ENCODE results near the gene HECTD4. TPM values are rescaled to one million over a fixed set of nuclear protein-coding genes. Genes with fewer than 3 reads are reported as not detected.

Gene HECTD4
- polyA plus RNA-seq, 1 experiment, result 7.3 TPM

GRCh38 chr12:112153893-112154219, 228.4 kb downstream of the HECTD4 start:
- Histone ChIP-seq H3K27me3 (ENCODE audit: control insufficient read depth, insufficient read depth, low read length) (no peaks in the 10 kb centered on the region), H3K36me3 (ENCODE audit: control insufficient read depth, insufficient read depth, low read length) (peaks cover 24% of the 10 kb centered on the region), H3K4me3 (ENCODE audit: low read depth, low read length) (no peak overlapping the region)
- POLR2A ChIA-PET, result no interaction called here
- CTCF ChIA-PET, result interaction anchor here (0.6 kb wide), 1 partner anchor 49 kb away, joined by 3 read pairs; no protein-coding TSS in a partner anchor
- DNase-seq (ENCODE audit: low read depth), result no peak
- no peak for TF ChIP-seq CTCF (IDR thresholded peaks at IDR 0.05; ENCODE audit: insufficient read depth, low read depth, low read length)

- peaks cover 28% of the 10 kb centered on the region for H3K36me3 ChIP-seq (ENCODE audit: control insufficient read depth, insufficient read depth, low read length)
- H3K4me3 ChIP-seq (ENCODE audit: low read depth, low read length), result no peak overlapping the region
- no peak for DNase-seq (ENCODE audit: low read depth)
- ChIA-PET CTCF (no interaction called here), POLR2A (no interaction called here)
- H3K27me3 ChIP-seq (ENCODE audit: control insufficient read depth, insufficient read depth, low read length), result no peaks in the 10 kb centered on the region
- no peak for TF ChIP-seq CTCF (IDR thresholded peaks at IDR 0.05; ENCODE audit: insufficient read depth, low read depth, low read length)
Observed at GRCh38 chr12:112153181-112153892, 228.9 kb downstream of the HECTD4 start.

GRCh38 chr12:112151766-112152541, 230.3 kb downstream of the HECTD4 start:
- no peak for DNase-seq (ENCODE audit: low read depth)
- no peak overlapping the region for H3K4me3 ChIP-seq (ENCODE audit: low read depth, low read length)
- H3K36me3 ChIP-seq (ENCODE audit: control insufficient read depth, insufficient read depth, low read length), result peaks cover 32% of the 10 kb centered on the region
- POLR2A ChIA-PET, result no interaction called here
- no peak for TF ChIP-seq CTCF (IDR thresholded peaks at IDR 0.05; ENCODE audit: insufficient read depth, low read depth, low read length)
- no peaks in the 10 kb centered on the region for H3K27me3 ChIP-seq (ENCODE audit: control insufficient read depth, insufficient read depth, low read length)
- CTCF ChIA-PET, result interaction anchor here (1.2 kb wide), 1 partner anchor 22 kb away, joined by 3 read pairs; no protein-coding TSS in a partner anchor

GRCh38 chr12:112149596-112149995, 232.6 kb downstream of the HECTD4 start:
- Histone ChIP-seq H3K27me3 (ENCODE audit: control insufficient read depth, insufficient read depth, low read length) (no peaks in the 10 kb centered on the region), H3K36me3 (ENCODE audit: control insufficient read depth, insufficient read depth, low read length) (peaks cover 33% of the 10 kb centered on the region), H3K4me3 (ENCODE audit: low read depth, low read length) (no peak overlapping the region)
- no peak for DNase-seq (ENCODE audit: low read depth)
- TF ChIP-seq CTCF (IDR thresholded peaks at IDR 0.05; ENCODE audit: insufficient read depth, low read depth, low read length), result no peak
- CTCF ChIA-PET, result interaction anchor here (0.5 to 0.8 kb wide), 2 partner anchors 11 to 304 kb away, joined by 3 read pairs; no protein-coding TSS in a partner anchor
- POLR2A ChIA-PET, result no interaction called here

- H3K27me3 ChIP-seq (ENCODE audit: control insufficient read depth, insufficient read depth, low read length), result no peaks in the 10 kb centered on the region
- H3K4me3 ChIP-seq (ENCODE audit: low read depth, low read length), result no peak overlapping the region
- H3K36me3 ChIP-seq (ENCODE audit: control insufficient read depth, insufficient read depth, low read length), result peaks cover 29% of the 10 kb centered on the region
- CTCF ChIA-PET, result interaction anchor here (1.1 kb wide), 1 partner anchor 30 kb away, joined by 3 read pairs; no protein-coding TSS in a partner anchor
- no peak for DNase-seq (ENCODE audit: low read depth)
- no peak for TF ChIP-seq CTCF (IDR thresholded peaks at IDR 0.05; ENCODE audit: insufficient read depth, low read depth, low read length)
- POLR2A ChIA-PET, result interaction anchor here (0.6 kb wide), 1 partner anchor 63 kb away, joined by 3 read pairs; no protein-coding TSS in a partner anchor
Observed at GRCh38 chr12:112148031-112148513, 234.2 kb downstream of the HECTD4 start.
